ENCODE data around the gene GRIK2.

The GRIK2 gene

DNA sequence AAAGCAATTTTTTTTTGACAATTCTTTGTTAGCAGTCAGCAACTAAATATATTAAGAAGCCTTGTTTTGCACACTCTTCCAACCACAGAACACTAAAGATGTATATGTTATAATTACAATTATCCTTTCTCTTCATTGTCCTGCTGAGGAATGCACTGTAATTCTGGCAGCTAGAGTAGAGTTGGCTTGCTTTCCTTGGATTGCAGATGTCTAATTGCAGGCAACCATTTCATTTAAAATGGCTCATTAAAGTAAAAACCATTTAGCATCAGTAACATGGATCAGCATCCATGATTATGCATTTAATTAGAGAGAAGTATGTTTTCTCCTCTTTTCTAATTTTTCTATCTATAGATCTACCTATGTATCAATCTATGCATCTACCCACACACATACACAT lies 335.4 kb downstream of the GRIK2 start:
- DNase-seq: no peak

GRCh38 chr6:101730954-101731353 lies 337.4 kb downstream of the GRIK2 start:
- DNase-seq: no peak

DNA sequence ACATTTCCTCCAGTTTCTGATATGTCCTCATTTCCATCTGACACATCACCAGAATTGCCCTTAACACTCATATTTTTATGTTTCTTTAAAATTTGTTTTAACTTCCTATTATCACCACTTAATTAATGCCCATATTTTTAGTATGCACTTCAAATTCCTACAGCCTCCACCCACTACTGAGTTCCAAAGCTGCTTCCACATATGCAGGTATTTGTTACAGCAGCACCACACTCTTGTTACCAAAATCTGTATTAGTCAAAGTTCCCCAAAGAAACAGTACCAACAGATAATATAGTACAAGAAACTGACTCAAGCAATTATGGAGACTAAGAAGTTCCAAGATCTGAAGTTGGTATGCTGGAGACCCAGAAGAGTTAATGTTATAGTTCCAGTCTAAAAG lies 340.4 kb downstream of the GRIK2 start:
- DNase-seq: no peak

- no peak for DNase-seq
These were observed 345.0 kb downstream of the GRIK2 start for GRCh38 chr6:101738481-101738880.

GRCh38 chr6:101740631-101741030 lies 347.1 kb downstream of the GRIK2 start:
- no peak for DNase-seq

- DNase-seq: no peak
These were observed 348.1 kb downstream of the GRIK2 start for GRCh38 chr6:101741474-101742171.

- DNase-seq: no peak
These were observed 353.7 kb downstream of the GRIK2 start for GRCh38 chr6:101747160-101747559.

- no peak for DNase-seq
These were observed 354.2 kb downstream of the GRIK2 start for GRCh38 chr6:101747716-101748115.

DNA sequence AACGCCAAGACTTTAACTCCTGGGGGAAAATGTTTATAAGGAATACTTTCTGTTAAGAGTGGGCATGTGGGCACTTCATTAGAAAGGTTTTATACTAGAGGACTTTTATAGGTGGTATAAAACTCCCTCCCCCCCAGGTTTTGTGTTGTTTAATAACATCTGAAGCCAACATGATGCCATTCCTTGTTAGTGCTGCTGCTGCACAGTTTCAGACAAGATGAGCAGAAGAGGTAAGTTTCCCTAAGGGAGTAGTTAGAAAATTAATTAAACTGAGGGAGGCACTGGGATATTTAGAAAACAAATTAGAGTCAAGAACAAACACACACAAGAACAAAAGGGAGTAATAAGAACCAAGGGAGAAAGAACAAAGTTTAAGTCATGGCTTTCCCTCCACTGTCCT lies 362.4 kb downstream of the GRIK2 start:
- no peak for DNase-seq

DNA sequence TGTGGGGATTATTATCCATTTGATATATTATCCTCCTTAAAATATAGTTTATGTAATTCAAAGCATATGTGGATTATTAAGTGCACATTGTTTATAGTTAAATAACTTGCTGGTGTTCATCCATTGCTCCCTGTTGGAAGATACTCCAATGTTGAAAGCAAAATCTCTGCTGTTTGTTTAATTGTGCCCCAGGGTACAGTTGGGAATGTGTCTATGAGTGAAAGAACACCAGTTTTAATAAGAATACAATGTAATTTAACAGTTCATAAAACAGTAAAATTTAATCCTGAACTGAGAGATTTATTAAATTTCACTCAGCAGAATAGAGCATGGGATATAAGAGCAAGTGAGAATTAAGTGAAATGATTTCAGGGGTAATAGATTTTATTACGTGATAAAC lies 364.9 kb downstream of the GRIK2 start:
- no peak for DNase-seq

GRCh38 chr6:101760843-101761621 lies 367.5 kb downstream of the GRIK2 start:
- DNase-seq: no peak

DNA sequence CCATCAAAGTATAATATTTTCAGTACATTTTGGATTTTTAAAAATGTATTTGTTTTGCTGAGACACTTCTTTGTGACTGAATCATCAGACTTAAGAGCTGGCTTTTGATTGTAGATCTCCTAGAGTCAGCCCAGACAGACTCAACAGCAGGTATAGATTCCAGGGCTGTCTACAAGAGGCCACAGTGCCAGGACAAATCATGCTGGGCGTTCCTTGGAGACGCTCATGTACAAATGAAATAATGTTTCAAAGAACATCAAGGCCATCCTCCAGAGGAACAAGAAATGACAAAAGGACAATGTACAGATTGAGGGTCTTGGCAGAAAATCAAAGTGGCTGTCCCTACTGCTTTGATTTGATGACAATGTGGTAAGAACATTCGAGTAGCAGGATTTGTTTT lies 369.3 kb downstream of the GRIK2 start:
- no peak for DNase-seq

DNA sequence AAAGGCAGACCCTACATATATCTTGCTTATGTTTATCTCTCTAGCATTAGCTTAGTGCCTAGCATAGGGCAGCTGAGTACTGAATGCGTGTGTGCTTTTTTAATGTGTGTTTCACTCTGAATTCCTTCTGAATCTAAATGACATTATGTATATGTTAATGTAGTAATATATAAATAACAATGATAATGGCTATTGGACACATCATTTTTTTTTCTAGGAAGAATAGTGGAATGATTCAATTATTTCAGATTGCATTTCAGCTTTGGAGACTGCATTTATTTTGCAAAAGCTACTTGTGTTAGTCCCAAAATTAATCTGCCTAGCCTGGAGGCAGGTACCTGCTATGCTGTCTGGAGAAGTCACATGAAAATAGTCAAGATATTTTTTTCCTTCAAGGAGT lies 371.8 kb downstream of the GRIK2 start:
- DNase-seq: no peak

- no peak for DNase-seq
These were observed 376.6 kb downstream of the GRIK2 start for GRCh38 chr6:101770116-101770515.

- DNase-seq: no peak
These were observed 383.4 kb downstream of the GRIK2 start for GRCh38 chr6:101776919-101777350.

DNA sequence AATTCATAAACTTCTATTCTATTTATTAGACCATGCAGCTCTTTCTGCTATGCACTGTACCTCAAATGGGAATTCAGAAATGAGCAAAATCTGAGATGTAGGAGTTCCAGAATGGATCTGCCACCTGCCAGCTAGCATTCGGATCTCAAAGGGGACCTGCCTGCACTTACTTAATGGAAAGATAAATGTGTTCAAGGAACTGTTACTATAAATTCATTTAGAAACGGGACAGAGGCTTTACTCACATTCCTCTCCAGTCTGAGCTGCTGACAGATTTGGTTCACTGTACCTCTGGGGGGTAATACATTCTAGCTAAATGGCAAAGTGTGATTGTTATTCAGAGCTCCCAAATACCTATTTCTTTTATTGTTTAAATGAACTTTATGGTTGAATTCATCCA lies 384.1 kb downstream of the GRIK2 start:
- no peak for DNase-seq

DNA sequence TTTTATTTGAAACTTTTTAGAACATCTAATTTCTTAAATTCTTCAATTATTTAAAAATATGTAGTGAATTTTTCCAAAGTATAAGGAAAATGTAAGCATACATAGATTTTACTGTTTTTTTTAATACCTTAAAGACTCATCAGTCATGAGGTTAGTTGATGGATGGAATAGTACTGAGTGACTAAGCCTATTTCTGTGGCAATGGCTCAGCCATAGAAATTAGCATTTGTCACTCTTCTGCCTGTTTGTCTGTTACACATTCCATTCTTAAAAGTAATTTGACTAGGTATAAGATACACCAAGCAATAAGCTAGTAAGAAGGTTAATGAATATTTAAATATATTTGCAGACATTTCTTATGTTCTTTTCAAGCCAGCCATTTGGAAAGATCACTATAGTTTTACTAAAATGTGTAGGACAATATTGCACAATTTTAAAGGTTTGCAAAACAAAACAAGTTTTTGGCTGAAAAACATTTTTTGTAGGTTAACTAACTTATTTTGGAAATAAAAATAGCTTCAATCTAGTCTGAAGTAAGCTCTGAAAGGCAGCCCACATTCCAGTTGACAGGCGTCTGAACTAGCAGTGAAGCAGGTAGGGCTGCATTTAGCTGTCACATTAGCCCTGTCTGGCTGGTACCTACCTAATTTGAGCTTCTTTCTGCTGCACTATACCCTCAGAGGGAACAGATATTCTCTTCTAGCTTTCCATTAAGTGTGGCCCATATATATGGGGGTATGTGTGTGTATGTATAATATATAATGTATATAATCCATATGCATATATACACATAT lies 385.7 kb downstream of the GRIK2 start:
- DNase-seq: no peak

DNA sequence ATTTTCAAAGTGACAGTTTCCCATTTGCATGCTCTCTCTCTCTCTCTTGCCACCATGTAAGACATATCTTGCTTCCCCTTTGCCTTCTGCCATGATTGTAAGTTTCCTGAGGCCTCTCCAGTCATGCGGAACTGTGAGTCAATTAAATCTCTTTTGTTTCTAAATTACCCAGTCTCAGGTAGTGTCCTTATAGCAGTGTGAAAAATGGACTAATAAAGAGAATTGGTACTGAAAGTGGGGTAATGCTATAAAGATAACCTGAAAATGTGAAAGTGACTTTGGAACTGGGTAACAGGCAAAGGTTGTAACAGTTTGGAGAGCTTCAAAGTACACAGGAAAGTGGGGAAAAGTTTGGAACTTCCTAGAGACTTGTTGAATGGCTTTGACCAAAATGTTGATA lies 389.8 kb downstream of the GRIK2 start:
- DNase-seq: no peak

GRCh38 chr6:101784094-101784493 lies 390.6 kb downstream of the GRIK2 start:
- no peak for DNase-seq

GRCh38 chr6:101799531-101799930 lies 406.0 kb downstream of the GRIK2 start:
- DNase-seq: no peak

- no peak for DNase-seq
These were observed 407.1 kb downstream of the GRIK2 start for GRCh38 chr6:101800598-101800997.

DNA sequence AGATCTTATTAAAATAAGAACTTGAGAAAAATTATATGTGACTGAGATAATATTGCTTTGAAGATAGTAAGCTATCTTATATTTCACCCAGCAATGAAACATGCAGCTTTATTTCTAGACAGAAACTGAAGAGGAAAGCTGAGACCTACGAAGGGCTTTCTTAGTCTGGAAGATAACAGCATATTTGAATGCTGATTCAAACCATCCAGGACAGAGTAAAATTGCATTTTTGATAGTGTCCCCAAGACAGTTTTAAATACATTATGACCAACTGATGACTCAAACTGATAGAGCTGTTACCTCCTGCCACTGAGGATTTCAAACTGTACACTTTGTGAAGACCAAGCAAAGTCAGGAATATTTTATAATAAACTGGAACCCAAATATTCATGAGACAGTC lies 409.6 kb downstream of the GRIK2 start:
- DNase-seq: no peak

GRCh38 chr6:101806241-101806640 lies 412.7 kb downstream of the GRIK2 start:
- no peak for DNase-seq

- no peak for DNase-seq
These were observed 417.6 kb downstream of the GRIK2 start for GRCh38 chr6:101811108-101811507.

All from stimulated activated CD4-positive, alpha-beta T cell treated with anti-CD3 and anti-CD28 coated beads, Interleukin-2, amount 100 ng/mL, for 24 hours (primary cell).